Astrocyte (in vitro differentiated cells and primary cell): ENCODE measurements around the gene DCAF6. TPM values are rescaled to one million over a fixed set of nuclear protein-coding genes. Genes with fewer than 3 reads are reported as not detected.

Experiments used
- DNase-seq: peaks from one replicate; pipeline ENCODE4 v3.0.0-alpha.2; 2010; ENCODE audit warnings: low read depth
- FAIRE-seq: peaks from 2 replicates; lab custom pipeline; 2011; peaks lifted over from hg19 to GRCh38; lab: Jason Lieb, UNC
- H2AFZ ChIP-seq: 2 replicates; pipeline ENCODE4 v1.6.0; 2012; ENCODE audit warnings: low read depth, low read length, inconsistent platforms
- H3K27ac ChIP-seq: 2 replicates; pipeline ENCODE4 v1.5.1; 2011; ENCODE audit warnings: low read depth, low read length, inconsistent platforms
- H3K27me3 ChIP-seq: 2 replicates; pipeline ENCODE4 v1.6.0; 2011; ENCODE audit warnings: low read length, inconsistent platforms; ENCODE audit not compliant: insufficient read depth
- H3K36me3 ChIP-seq: 2 replicates; pipeline ENCODE4 v1.5.1; 2011; ENCODE audit warnings: low read length, inconsistent platforms; ENCODE audit not compliant: insufficient read depth
- H3K4me1 ChIP-seq: 2 replicates; pipeline ENCODE4 v1.5.1; 2011; ENCODE audit warnings: low read length, inconsistent platforms; ENCODE audit not compliant: insufficient read depth
- H3K4me2 ChIP-seq: 2 replicates; pipeline ENCODE4 v1.6.0; 2012; ENCODE audit warnings: low read length, inconsistent platforms
- H3K4me3 ChIP-seq: 2 replicates; pipeline ENCODE4 v1.5.1; 2011; ENCODE audit warnings: low read depth, mild to moderate bottlenecking, low read length, inconsistent platforms; ENCODE audit not compliant: insufficient read depth
- H3K79me2 ChIP-seq: 2 replicates; pipeline ENCODE4 v1.6.0; 2012; ENCODE audit warnings: mild to moderate bottlenecking, low read length, inconsistent platforms; ENCODE audit not compliant: insufficient read depth
- H3K9ac ChIP-seq: 2 replicates; pipeline ENCODE4 v1.6.0; 2012; ENCODE audit warnings: mild to moderate bottlenecking, low read length, inconsistent platforms
- H3K9me3 ChIP-seq: 2 replicates; pipeline ENCODE4 v1.5.1; 2012; ENCODE audit warnings: low read depth, mild to moderate bottlenecking, low read length, inconsistent platforms; ENCODE audit not compliant: insufficient read depth
- H4K20me1 ChIP-seq: 2 replicates; pipeline ENCODE4 v1.6.0; 2012; ENCODE audit warnings: low read length, inconsistent platforms; ENCODE audit not compliant: insufficient read depth
- H3K27ac Mint-ChIP-seq: one replicate; pipeline ENCODE4 v1.8.0; 2021; ENCODE audit warnings: mild to moderate bottlenecking, mixed read lengths; ENCODE audit not compliant: unreplicated experiment
- H3K27me3 Mint-ChIP-seq: one replicate; pipeline ENCODE4 v1.8.0; 2021; ENCODE audit warnings: low read depth, mixed read lengths; ENCODE audit not compliant: unreplicated experiment
- H3K36me3 Mint-ChIP-seq: one replicate; pipeline ENCODE4 v1.8.0; 2021; ENCODE audit warnings: low read depth, mixed read lengths; ENCODE audit not compliant: unreplicated experiment
- H3K4me1 Mint-ChIP-seq: one replicate; pipeline ENCODE4 v1.8.0; 2021; ENCODE audit warnings: low read depth, mixed read lengths; ENCODE audit not compliant: unreplicated experiment
- H3K4me3 Mint-ChIP-seq: one replicate; pipeline ENCODE4 v1.8.0; 2021; ENCODE audit warnings: mild to moderate bottlenecking, moderate library complexity, mixed read lengths; ENCODE audit not compliant: unreplicated experiment
- H3K9me3 Mint-ChIP-seq: one replicate; pipeline ENCODE4 v1.8.0; 2021; ENCODE audit warnings: mild to moderate bottlenecking, mixed read lengths; ENCODE audit not compliant: unreplicated experiment
- CTCF ChIP-seq: IDR thresholded peaks from 2 replicates; pipeline ENCODE4 v1.5.1; 2011; ENCODE audit warnings: low read depth, mild to moderate bottlenecking, inconsistent platforms, low read length, moderate library complexity; ENCODE audit not compliant: insufficient read depth
- EZH2 ChIP-seq: IDR thresholded peaks from 2 replicates; pipeline ENCODE4 v1.6.1; 2012; ENCODE audit warnings: mild to moderate bottlenecking, low read length, inconsistent platforms; ENCODE audit not compliant: insufficient read depth
- total RNA-seq: library from RNA; stranded (reverse); gene quantifications from 2 replicates; pipeline ENCODE4 v1.2.1, GENCODE V29; 2021

Gene DCAF6
- total RNA-seq, 1 donor from 2014 or later, result 57.4 TPM

DNA sequence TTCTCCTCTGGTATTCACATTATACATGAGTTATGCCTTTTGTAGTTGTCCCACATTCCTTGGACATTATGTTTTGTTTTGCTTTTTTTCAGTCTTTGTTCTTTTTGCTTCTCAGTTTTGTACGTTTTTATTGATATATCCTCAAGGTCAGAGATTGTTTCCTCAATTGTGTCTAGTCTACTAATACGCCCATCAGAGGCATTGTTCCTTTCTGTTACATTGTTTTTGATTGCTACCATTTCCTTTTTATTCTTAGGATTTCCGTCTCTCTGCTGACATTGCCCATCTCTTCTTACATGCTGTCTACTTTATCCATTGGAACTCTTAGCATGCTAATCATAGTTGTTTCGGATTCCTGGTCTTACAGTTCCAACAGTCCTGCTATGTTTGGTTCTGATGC lies 28.2 kb downstream of the DCAF6 start:
- no peaks in the 10 kb centered on the region for H3K4me1 ChIP-seq
- no peak for FAIRE-seq
- H3K36me3 ChIP-seq, result peaks cover 2% of the 10 kb centered on the region
- H3K9me3 Mint-ChIP-seq, result peaks cover 2% of the 10 kb centered on the region
- no peak overlapping the region for H3K27ac Mint-ChIP-seq
- H3K27me3 Mint-ChIP-seq, result no peaks in the 10 kb centered on the region
- peaks cover 13% of the 10 kb centered on the region for H3K36me3 Mint-ChIP-seq
- no peak overlapping the region for H3K4me3 ChIP-seq
- no peak overlapping the region for H3K9ac ChIP-seq
- no peaks in the 10 kb centered on the region for H3K9me3 ChIP-seq
- peaks cover 51% of the 10 kb centered on the region for H3K79me2 ChIP-seq
- peaks cover 11% of the 10 kb centered on the region for H3K4me1 Mint-ChIP-seq
- no peak for DNase-seq
- no peaks in the 10 kb centered on the region for H3K27me3 ChIP-seq
- no peak overlapping the region for H3K4me3 Mint-ChIP-seq
- H3K4me2 ChIP-seq, result no peak overlapping the region
- H4K20me1 ChIP-seq, result peaks cover 29% of the 10 kb centered on the region
- H3K27ac ChIP-seq, result no peak overlapping the region
- H2AFZ ChIP-seq, result no peak overlapping the region
- TF ChIP-seq CTCF (no peak), EZH2 (no peak)

- H3K4me3 Mint-ChIP-seq, result no peak overlapping the region
- H3K27ac Mint-ChIP-seq, result no peak overlapping the region
- H3K9me3 Mint-ChIP-seq, result peaks cover 2% of the 10 kb centered on the region
- H4K20me1 ChIP-seq, result peaks cover 29% of the 10 kb centered on the region
- H2AFZ ChIP-seq, result no peak overlapping the region
- DNase-seq, result no peak
- no peak for FAIRE-seq
- peaks cover 11% of the 10 kb centered on the region for H3K4me1 Mint-ChIP-seq
- no peak overlapping the region for H3K9ac ChIP-seq
- H3K27me3 Mint-ChIP-seq, result no peaks in the 10 kb centered on the region
- no peak overlapping the region for H3K4me3 ChIP-seq
- H3K36me3 ChIP-seq, result peaks cover 2% of the 10 kb centered on the region
- H3K27me3 ChIP-seq, result no peaks in the 10 kb centered on the region
- peaks cover 13% of the 10 kb centered on the region for H3K36me3 Mint-ChIP-seq
- no peak overlapping the region for H3K27ac ChIP-seq
- H3K4me2 ChIP-seq, result no peak overlapping the region
- TF ChIP-seq EZH2 (no peak), CTCF (no peak)
- peaks cover 46% of the 10 kb centered on the region for H3K79me2 ChIP-seq
- H3K4me1 ChIP-seq, result no peaks in the 10 kb centered on the region
- H3K9me3 ChIP-seq, result no peaks in the 10 kb centered on the region
These were observed 29.6 kb downstream of the DCAF6 start for GRCh38 chr1:167966050-167966449.

DNA sequence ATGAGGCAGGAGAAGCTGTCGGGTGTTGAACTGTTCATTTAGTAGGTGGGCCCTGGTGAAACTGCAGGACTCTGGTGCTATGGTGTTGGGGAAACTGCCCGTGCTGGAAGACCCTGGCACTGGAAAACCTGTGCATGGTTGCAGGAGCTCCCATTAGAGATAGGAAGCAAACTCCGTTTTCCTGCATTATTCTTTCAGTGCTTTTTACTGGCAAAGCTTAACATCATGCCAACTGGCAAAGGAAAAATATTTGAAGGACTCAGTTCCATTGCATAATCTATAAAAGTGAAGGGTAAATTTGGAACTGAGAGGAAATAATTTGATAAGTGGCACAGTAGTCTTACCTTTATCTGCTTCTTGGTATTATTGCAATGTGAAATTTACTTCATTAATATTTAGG lies 32.1 kb downstream of the DCAF6 start:
- H3K4me3 ChIP-seq, result no peak overlapping the region
- peaks cover 30% of the 10 kb centered on the region for H3K79me2 ChIP-seq
- Mint-ChIP-seq H3K27me3 (no peaks in the 10 kb centered on the region), H3K36me3 (peaks cover 9% of the 10 kb centered on the region), H3K9me3 (no peaks in the 10 kb centered on the region), H3K4me3 (no peak overlapping the region), H3K27ac (no peak overlapping the region), H3K4me1 (peaks cover 11% of the 10 kb centered on the region)
- no peaks in the 10 kb centered on the region for H3K27me3 ChIP-seq
- DNase-seq, result no peak
- no peak for TF ChIP-seq EZH2
- no peak for TF ChIP-seq CTCF
- no peak overlapping the region for H3K27ac ChIP-seq
- H3K9ac ChIP-seq, result no peak overlapping the region
- peaks cover 26% of the 10 kb centered on the region for H4K20me1 ChIP-seq
- no peak overlapping the region for H2AFZ ChIP-seq
- no peak overlapping the region for H3K4me2 ChIP-seq
- no peak for FAIRE-seq
- peaks cover 2% of the 10 kb centered on the region for H3K36me3 ChIP-seq
- H3K4me1 ChIP-seq, result no peaks in the 10 kb centered on the region
- H3K9me3 ChIP-seq, result no peaks in the 10 kb centered on the region
